Kidney (tissue), 14 donors: ENCODE measurements around the gene EBF4. TPM values are rescaled to one million over a fixed set of nuclear protein-coding genes. Genes with fewer than 3 reads are reported as not detected.

Experiments
- DNase-seq, 5 donors: peaks; one replicate each; pipeline ENCODE4 v3.0.0-alpha.2; 2013 to 2020
- FAIRE-seq: peaks from 2 replicates; lab custom pipeline; 2012; peaks lifted over from hg19 to GRCh38; lab: Jason Lieb, UNC
- H3K27ac ChIP-seq, 2 donors: one replicate each; pipeline ENCODE4 v1.7.0; 2013; ENCODE audit warnings: low read depth in 2 of 2, low read length in 2 of 2, inconsistent platforms in 1 of 2
- H3K27me3 ChIP-seq: one replicate; pipeline ENCODE4 v1.7.1; 2013; ENCODE audit warnings: low read length, inconsistent platforms; ENCODE audit not compliant: control insufficient read depth, insufficient read depth
- H3K36me3 ChIP-seq, 3 donors: one replicate each; pipeline versions ENCODE4 v1.7.0 to v1.7.1; 2013; ENCODE audit warnings: low read length in 3 of 3, control low read depth in 1 of 3, inconsistent platforms in 1 of 3; ENCODE audit not compliant: insufficient read depth in 3 of 3, control insufficient read depth in 2 of 3
- H3K4me1 ChIP-seq, 3 donors: one replicate each; pipeline versions ENCODE4 v1.7.0 to v1.7.1; 2013; ENCODE audit warnings: low read length in 3 of 3, inconsistent platforms in 1 of 3, low read depth in 1 of 3; ENCODE audit not compliant: control insufficient read depth in 2 of 3, insufficient read depth in 2 of 3
- H3K4me3 ChIP-seq, 3 donors: one replicate each; pipeline versions ENCODE4 v1.7.0 to v1.8.1; 2013; ENCODE audit warnings: low read length in 3 of 3, control low read depth in 1 of 3, inconsistent platforms in 1 of 3
- H3K9ac ChIP-seq, 3 donors: one replicate each; pipeline versions ENCODE4 v1.7.0 to v1.7.1; 2013; ENCODE audit warnings: low read length in 3 of 3, control low read depth in 1 of 3, inconsistent platforms in 1 of 3
- H3K9me3 ChIP-seq, 3 donors: one replicate each; pipeline versions ENCODE4 v1.7.0 to v1.7.1; 2013; ENCODE audit warnings: low read length in 3 of 3, control low read depth in 1 of 3, inconsistent platforms in 1 of 3; ENCODE audit not compliant: control insufficient read depth in 2 of 3, insufficient read depth in 1 of 3
- intact Hi-C: fragments of 100-400 bp; cut with DNase I; formaldehyde crosslinking; loops from one replicate; pipeline ENCODE4 v1.11.1; 2022
- polyA plus RNA-seq: library from polyadenylated mRNA; stranded (reverse); fragments of 350-450 nt; fragmentation: Illumina TruSeq; extraction: RNeasy Lipid Tissue Mini Kit (QIAGEN cat#74804); gene quantifications from one replicate; pipeline ENCODE4 v1.2.3, GENCODE V29; 2014; ENCODE audit warnings: low read depth, low replicate concordance; ENCODE audit not compliant: insufficient read depth
- total RNA-seq: library from RNA; stranded (reverse); fragmentation: NEBNext Ultra II Directional; extraction: Animal tissue kit (Norgen Biotek cat#: 25700); gene quantifications from one replicate; pipeline ENCODE4 v1.2.1, GENCODE V29; 2021
- TF ChIP-seq, protein P1 (sequence below): IDR thresholded peaks from 3 replicates; pipeline ENCODE4 v1.5.1; 2012; ENCODE audit warnings: mild to moderate bottlenecking, moderate library complexity, borderline replicate concordance; ENCODE audit not compliant: insufficient read depth; ENCODE audit errors: extremely low read depth
- donor health status: control.
- donor health status: control.
- donor health status: control.
- donor health status: control.
- donor health status: control.
- donor health status: DM: yes; HTN: yes; CAD: no.
- donor health status: Normal renal cell carcinoma (clear cell type).

EBF4 gene
- total and polyA plus RNA-seq, 2 donors from 2014 or later = 8.8 to 10.2 TPM

DNA sequence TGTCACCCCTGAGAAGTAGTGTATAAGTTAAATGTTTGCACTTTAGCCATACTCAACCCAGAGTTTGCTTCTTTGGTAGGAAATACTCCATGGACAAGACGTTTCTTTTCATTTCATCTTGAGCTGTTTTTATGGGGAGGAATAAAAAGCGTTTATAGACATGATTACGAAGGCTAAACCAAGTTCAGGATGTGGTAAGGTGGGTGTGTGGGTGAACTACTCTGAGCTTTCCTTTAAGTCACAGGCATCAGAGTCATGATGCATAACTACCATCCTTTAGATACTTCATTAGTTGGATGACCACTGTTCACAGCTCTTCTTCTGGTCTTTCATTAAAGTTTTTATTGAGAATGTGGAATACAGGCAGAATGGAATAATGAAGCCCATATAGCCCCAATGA is 48.9 kb downstream of the EBF4 start:
- Histone ChIP-seq H3K4me3 (no peak overlapping the region), H3K27ac (no peak overlapping the region), H3K27me3 (no peaks in the 10 kb centered on the region), H3K9me3 (no peaks in the 10 kb centered on the region), H3K4me1 (no peaks in the 10 kb centered on the region), H3K36me3 (no peaks in the 10 kb centered on the region), H3K9ac (no peak overlapping the region)
- no peak for FAIRE-seq
- DNase-seq = no peak
- intact Hi-C loops = no loop called here
- TF ChIP-seq, protein P1, sequence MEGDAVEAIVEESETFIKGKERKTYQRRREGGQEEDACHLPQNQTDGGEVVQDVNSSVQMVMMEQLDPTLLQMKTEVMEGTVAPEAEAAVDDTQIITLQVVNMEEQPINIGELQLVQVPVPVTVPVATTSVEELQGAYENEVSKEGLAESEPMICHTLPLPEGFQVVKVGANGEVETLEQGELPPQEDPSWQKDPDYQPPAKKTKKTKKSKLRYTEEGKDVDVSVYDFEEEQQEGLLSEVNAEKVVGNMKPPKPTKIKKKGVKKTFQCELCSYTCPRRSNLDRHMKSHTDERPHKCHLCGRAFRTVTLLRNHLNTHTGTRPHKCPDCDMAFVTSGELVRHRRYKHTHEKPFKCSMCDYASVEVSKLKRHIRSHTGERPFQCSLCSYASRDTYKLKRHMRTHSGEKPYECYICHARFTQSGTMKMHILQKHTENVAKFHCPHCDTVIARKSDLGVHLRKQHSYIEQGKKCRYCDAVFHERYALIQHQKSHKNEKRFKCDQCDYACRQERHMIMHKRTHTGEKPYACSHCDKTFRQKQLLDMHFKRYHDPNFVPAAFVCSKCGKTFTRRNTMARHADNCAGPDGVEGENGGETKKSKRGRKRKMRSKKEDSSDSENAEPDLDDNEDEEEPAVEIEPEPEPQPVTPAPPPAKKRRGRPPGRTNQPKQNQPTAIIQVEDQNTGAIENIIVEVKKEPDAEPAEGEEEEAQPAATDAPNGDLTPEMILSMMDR = no peak

- Histone ChIP-seq H3K4me1 (no peaks in the 10 kb centered on the region), H3K27ac (no peak overlapping the region), H3K9me3 (no peaks in the 10 kb centered on the region), H3K4me3 (no peak overlapping the region), H3K36me3 (no peaks in the 10 kb centered on the region), H3K27me3 (no peaks in the 10 kb centered on the region), H3K9ac (no peak overlapping the region)
- TF ChIP-seq, protein P1 = no peak
- intact Hi-C loops = no loop called here
- DNase-seq (no peak), FAIRE-seq (no peak)
These were observed 49.3 kb downstream of the EBF4 start for GRCh38 chr20:2741881-2742280.

GRCh38 chr20:2742431-2742830 is 49.9 kb downstream of the EBF4 start:
- TF ChIP-seq, protein P1 = no peak
- no peak overlapping the region for H3K27ac ChIP-seq
- FAIRE-seq = no peak
- DNase-seq = no peak
- intact Hi-C loops = no loop called here
- no peaks in the 10 kb centered on the region for H3K27me3 ChIP-seq
- no peak overlapping the region for H3K9ac ChIP-seq
- no peak overlapping the region for H3K4me3 ChIP-seq
- H3K9me3 ChIP-seq = no peaks in the 10 kb centered on the region
- H3K36me3 ChIP-seq = no peaks in the 10 kb centered on the region
- no peaks in the 10 kb centered on the region for H3K4me1 ChIP-seq

DNA sequence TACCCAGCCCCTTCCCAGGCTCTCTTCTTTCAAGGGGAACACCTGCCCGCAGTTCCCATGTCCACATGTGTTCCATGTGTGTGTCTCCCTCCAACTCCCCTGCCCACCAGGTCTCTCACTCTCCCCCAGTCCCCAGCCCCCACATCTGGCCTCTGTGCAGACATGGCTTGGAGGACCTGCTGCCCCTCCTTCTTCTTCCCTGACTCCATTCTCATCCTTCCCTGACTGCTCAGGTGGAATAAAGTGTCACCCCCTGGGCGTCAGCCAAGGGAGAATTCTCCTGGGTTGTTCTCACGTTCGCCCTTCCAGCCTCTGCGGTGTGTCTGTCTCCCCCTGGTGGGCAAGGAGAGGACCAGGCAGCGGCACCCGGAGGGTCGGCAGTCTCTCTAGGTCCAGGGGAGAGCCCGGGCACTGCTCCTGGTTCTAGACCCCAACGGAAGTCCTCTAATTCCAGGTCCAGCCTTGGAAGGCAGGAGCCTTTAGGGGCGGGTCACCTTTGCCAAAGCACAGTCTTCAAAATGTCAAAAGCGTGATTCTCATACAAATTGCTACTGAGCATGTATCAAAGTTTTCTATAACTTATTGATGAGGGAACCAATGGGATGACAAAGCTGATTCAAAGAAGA is 50.5 kb downstream of the EBF4 start:
- DNase-seq = peak; percentile 78 to 91 (median 83)
- intact Hi-C loops = no loop called here
- no peak overlapping the region for H3K4me3 ChIP-seq
- no peaks in the 10 kb centered on the region for H3K9me3 ChIP-seq
- H3K27me3 ChIP-seq = peaks cover 2% of the 10 kb centered on the region
- no peak overlapping the region for H3K9ac ChIP-seq
- no peak for FAIRE-seq
- TF ChIP-seq, protein P1 = peak; percentile 51
- H3K27ac ChIP-seq = no peak overlapping the region
- no peaks in the 10 kb centered on the region for H3K4me1 ChIP-seq
- no peaks in the 10 kb centered on the region for H3K36me3 ChIP-seq
